ENCODE data around the gene SULT4A1. TPM values are rescaled to one million over a fixed set of nuclear protein-coding genes. Genes with fewer than 3 reads are reported as not detected.
"Not testable (repeated sequence)": the region's sequence is repeated elsewhere in the genome, so short reads cannot be mapped to it uniquely, and the experiment has no call there.

SULT4A1 gene
- 1 to 10 TPM in 4 of 5 donors, under 1 TPM in 1; 0.65 to 2.4 (median 1.5) TPM for polyA plus RNA-seq (ENCODE audit: insufficient read depth in 1 of 5, insufficient read length in 5 of 5, low replicate concordance in 1 of 5)
- long read RNA-seq, donor 1: 0 reads
- long read RNA-seq, donor 2: 0 reads
- long read RNA-seq, donor 3: 0 reads
- long read RNA-seq, donor 4: 0 reads
- long read RNA-seq, donor 5: 0 reads
- long read RNA-seq, donor 6: 0 reads
- long read RNA-seq, donor 7, partial matches to known transcripts: 0 of 1 reads
- long read RNA-seq, donor 7, other reads (novel, unspliced or antisense): 0 of 1 reads
- long read RNA-seq, donor 8: 0 reads

DNA sequence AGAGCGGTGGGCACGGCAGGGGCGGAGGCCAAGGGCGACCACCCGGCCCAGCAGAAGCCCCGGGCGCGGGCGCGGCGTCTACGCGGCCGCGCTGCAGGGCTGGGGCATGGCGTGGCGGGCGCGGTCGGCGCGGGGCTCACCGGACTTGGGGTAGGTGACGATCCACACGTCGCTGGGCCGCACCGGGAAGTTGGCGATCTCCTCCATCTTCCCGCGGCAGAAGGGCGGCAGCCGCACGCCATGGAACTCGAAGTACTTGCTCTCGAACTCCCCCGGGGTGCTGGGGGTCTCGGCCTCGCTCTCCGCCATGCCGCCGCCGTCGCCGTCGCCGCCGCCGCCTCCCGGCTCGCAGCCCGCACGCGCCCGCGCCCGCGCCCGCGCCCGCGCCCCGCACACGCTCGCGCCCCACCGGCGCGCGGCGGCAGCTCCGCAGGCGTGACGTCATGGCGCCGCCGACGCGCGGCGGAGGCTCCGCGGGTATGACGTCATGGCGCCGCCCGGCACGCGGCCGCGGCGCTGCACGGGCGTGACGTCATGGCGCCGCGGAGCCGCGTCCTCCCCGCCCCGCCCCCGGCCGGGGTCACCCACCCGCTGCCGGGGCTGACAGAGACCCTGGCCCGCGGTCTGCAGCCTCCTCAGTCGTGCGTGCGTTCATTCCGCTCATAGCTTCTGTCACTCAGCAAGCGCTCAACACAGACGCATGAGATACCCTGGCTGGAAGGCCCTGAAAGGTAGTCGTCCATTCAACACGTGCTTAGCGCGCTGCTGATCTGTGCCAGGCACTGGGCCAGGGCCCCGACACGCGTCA is at the start of gene SULT4A1:
Gene SULT4A1, minus strand, starts transcription at position 440 of the 808 bp plus-strand sequence. Its CDS starts 131 bp downstream, at position 309.
- peak in 1 of 2 donors; percentile 10 for DNase-seq

- DNase-seq: no peak
Measured at GRCh38 chr22:43911351-43911750, 49.0 kb upstream of the SULT4A1 start.

GRCh38 chr22:43910178-43910695 is 47.9 kb upstream of the SULT4A1 start:
- no peak for DNase-seq

DNA sequence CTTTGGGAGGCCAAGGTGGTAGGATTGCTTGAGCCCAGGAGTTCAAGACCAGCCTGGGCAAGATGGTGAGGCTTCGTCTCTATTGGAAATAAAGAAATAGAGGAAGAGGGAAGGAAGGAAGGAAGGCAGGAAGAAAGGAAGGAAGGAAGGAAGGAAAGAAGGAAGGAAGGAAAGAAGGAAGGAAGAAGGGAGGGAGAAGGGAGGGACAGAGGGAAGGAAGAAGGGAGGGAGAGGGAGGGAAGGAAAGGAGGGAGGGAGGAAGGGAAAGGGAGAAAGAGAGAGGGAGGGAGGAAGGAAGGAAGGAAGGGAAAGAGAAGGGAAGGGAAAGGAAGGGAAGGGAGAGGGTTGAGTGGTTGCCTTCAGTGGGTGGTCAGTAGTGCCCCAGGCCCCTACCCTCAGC is 47.4 kb upstream of the SULT4A1 start:
- DNase-seq: no peak

DNA sequence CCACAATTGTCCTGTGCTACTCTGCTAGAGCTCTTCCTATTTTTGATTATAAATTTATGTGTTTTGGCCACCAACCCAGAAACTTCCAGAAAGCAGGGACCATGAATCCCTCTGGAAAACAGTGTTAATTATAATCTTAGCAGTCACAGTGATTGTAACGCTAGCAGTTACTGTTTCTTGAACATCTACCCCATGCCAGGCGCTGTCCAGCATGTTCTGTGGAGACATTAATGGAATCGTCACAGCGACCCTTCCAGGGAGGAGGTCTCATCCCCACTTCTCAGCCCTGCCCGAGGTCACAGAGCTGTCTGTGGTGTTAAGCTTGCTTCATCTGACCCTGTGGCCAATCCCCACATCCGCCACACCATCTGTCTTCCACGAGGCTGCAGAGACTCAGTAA is 43.4 kb upstream of the SULT4A1 start:
- no peak for DNase-seq

GRCh38 chr22:43904412-43904811 is 42.1 kb upstream of the SULT4A1 start:
- not testable (repeated sequence) for DNase-seq

GRCh38 chr22:43903033-43903432 is 40.7 kb upstream of the SULT4A1 start:
- not testable (repeated sequence) for DNase-seq

DNA sequence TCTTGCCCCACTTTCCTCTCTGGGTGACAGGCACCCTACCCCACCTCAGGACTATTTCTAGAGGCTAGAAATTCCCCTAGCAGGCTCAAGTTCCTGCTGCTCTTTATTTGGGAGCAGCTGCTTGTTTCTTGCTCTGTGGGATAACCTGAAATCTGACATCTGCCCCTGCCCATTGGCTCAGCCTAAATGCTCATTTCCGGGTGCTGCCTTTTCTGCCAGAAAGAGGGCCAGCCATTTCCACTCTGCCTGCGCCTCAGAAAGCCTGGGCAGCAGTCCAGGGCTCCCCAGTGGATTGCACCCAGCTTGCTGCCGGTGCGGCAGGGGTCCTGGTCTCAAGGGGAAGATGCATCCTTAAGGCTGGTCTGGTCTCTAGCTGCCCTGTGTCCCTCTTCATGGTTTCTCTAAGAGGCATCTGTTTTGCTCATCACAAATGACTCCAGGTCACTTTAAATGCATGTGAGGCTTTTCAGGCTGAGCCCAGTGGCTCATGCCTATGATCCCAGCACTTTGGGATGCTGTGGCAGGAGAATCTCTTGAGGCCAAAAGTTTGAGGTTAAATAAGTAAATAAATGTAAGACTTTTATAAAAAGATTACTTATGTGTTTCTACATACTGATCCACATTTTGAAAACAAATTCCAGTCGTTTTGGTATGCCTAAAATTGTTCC is 39.8 kb upstream of the SULT4A1 start:
- DNase-seq: no peak

GRCh38 chr22:43900206-43900605 is 37.9 kb upstream of the SULT4A1 start:
- no peak for DNase-seq

GRCh38 chr22:43897751-43898261 is 35.5 kb upstream of the SULT4A1 start:
- no peak for DNase-seq

DNA sequence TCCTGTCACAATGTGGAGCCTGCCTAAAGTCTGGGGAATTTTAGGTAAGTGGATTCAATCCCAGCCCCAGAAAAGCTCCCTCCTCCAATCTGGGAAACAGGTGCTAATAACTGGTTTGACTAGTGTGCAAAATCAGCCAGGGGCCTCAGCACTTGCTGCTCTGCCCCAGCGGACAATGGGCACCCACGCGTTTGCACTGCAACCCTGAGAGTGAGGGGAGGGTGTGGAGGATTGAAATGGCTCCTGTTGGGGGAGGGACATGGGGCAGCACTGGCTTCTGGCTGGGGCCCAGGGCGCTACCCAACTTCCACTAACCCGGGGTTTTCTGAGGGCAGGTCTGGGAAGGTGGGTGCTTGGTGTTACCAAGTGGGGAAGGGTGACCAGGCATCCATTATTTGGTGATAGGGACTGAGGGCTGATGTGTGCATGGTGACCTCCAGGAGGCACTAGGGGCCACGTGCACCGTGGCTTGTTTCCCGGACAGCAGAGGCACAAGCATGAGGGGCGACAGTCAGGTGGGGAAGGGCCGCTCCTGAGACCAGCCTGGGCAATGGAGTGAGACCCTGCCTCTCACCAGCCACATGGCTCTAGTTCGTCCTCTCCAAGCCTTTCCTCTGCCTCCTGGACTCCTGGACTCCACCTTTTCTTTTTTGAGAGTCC is 33.8 kb upstream of the SULT4A1 start:
- DNase-seq: no peak

DNA sequence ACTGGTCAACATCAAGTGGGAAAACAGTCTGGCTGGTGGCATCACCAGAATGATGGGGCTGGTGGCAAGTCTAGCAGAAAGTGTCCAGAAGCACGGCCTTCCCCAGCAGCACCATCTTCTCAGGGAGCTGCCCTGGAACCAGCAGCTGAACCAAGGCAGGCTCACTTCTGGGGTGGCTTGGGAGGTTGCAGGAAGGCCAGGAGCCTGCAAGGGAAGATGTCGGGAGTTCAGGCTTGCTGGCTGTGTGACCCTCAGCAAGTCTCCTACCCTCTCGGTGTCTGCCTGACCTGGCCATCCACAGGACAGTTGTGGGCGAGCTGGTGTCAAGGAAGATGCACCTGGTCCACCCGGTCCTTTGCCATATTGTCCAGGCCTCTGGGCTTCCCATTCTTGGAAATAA is 31.8 kb upstream of the SULT4A1 start:
- no peak for DNase-seq

- no peak for DNase-seq
Measured at GRCh38 chr22:43893266-43893665, 31.0 kb upstream of the SULT4A1 start.

DNA sequence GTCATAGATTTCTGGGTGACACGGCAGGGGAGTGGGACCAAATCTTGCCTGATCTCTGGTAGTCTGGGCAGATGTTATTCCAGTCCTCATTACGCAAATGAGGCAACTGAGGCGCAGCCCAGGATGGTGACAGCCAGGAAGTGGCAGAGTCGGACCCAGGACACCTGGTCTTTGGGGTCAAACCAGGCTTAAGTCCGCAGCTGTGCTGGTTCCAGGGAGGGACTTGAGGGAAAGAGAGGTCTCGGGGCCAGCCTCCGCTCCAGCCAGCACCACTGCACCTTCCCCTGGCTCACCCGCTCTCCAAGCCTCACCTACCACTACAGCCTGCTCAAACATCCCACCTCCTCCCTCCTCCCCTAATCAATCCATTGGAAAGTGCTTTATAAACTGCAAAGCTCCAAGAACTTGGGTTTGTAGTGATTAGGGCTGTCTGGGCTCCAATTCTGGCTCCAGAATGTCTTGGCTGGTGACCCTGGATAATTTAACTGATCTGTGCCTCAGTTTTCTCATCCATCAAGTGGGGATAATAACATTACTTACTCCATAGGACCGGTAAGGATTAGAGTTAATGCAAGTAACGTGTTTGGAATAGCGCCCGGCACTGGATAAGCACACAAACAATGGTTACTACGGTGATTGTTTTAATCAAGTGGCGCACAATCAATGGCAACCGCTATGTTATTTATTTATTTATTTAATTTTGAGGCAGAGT is 30.0 kb upstream of the SULT4A1 start:
- no peak for DNase-seq

DNA sequence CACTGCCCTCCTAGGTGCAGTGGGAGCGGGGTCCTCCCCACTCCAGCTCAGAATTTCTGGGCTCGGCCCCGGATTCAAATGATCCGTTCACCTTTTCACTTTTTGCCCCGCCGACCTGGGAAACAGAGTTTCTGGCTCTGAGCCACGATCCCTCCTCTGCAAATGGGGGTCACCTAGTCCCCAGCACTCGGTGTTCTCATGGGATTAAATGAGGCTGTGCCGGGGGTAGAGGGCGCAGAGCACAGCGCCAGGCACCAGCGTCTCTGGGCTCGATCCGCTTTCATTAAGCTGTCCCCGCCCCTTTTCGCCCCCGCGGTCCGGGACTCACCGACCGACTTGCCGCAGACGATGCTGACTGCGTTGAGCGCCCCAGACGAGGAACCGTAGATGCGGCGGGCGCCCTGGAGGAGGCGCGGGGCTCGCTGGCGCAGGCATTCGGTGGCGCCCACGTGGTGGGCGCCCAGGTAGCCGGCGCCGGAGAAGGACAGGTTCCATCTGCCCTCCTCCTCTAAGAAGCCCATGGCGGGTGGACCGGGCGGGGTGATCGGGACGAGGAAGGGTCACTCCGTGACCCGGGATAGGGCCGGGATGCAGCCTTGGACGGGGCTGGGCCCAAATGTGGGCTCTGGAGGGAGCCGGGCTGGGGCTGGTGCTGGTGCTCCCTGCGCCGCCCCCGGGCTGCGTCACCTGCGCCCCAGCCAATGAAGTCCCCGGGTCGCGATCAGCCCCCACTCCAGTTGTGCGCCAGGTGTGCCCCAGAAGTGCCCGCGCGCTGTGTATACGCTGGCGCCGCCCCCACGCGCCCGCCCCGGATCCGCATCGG is 29.3 kb upstream of the SULT4A1 start, which contains the start of gene PNPLA5:
Gene PNPLA5, minus strand, starts transcription at position 654 of the 823 bp plus-strand sequence. Its CDS starts 133 bp downstream, at position 521.
- DNase-seq: no peak

GRCh38 chr22:43890901-43891331 is 28.6 kb upstream of the SULT4A1 start:
- DNase-seq: no peak

- DNase-seq: no peak
Measured at GRCh38 chr22:43889860-43890253, 27.5 kb upstream of the SULT4A1 start.

DNA sequence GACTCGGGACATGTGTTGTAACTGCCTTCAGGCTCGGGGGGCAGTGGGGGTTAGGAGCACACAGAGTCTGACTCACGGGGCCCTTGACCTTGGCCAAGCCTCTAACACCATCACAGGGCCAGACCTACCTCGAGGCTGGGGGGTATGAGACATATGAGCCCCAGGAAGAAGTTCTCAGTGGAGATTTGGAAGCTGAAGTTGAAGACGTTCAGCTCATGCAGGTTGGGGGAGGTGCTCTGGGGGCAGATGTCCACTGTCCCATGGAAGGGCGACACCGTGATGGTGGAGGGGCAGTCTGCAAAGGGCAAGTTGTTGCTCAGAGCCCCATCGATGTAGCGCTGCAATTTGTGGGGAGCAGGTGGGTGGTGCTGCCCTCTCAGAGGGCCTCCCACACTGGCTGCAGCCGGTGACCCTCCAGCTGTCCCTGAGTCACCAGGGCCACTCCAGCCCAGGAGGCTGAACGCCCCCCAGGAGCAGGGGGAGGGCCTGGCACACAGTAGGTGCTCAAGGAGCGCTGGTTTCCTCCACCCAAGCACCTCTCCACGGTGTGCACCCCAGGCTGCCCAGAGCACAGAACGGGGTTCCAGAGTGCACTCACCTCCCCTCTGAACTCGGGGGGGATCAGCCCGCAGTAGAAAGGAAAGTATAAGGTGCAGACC is 27.0 kb upstream of the SULT4A1 start:
- no peak for DNase-seq

GRCh38 chr22:43888740-43889139 is 26.4 kb upstream of the SULT4A1 start:
- DNase-seq: no peak
